ENCODE data around the gene PDCD6IP. TPM values are rescaled to one million over a fixed set of nuclear protein-coding genes. Genes with fewer than 3 reads are reported as not detected.

Gene PDCD6IP
- total RNA-seq, 1 donor from 2014 or later, result 296 TPM

GRCh38 chr3:33914731-33915379 lies 116.4 kb downstream of the PDCD6IP start:
- DNase-seq (no peak), ATAC-seq (no peak)
- Histone ChIP-seq H3K9me3 (no peaks in the 10 kb centered on the region), H3K27ac (no peak overlapping the region), H3K27me3 (ENCODE audit: low read depth) (no peaks in the 10 kb centered on the region), H3K4me1 (no peaks in the 10 kb centered on the region), H3K36me3 (no peaks in the 10 kb centered on the region), H3K4me3 (no peak overlapping the region)
- TF ChIP-seq CTCF (IDR thresholded peaks at IDR 0.05), result no peak
- intact Hi-C loops (cut with DNase I), result no loop called here

GRCh38 chr3:33915796-33916546 lies 117.5 kb downstream of the PDCD6IP start:
- Histone ChIP-seq H3K27me3 (ENCODE audit: low read depth) (no peaks in the 10 kb centered on the region), H3K4me3 (no peak overlapping the region), H3K9me3 (no peaks in the 10 kb centered on the region), H3K36me3 (no peaks in the 10 kb centered on the region), H3K27ac (no peak overlapping the region), H3K4me1 (no peaks in the 10 kb centered on the region)
- peak in 1 of 2 donors; percentile 28 for ATAC-seq
- intact Hi-C loops (cut with DNase I), result no loop called here
- TF ChIP-seq CTCF (IDR thresholded peaks at IDR 0.05), result no peak
- no peak for DNase-seq

- DNase-seq (no peak), ATAC-seq (no peak)
- Histone ChIP-seq H3K4me1 (no peaks in the 10 kb centered on the region), H3K36me3 (no peaks in the 10 kb centered on the region), H3K4me3 (no peak overlapping the region), H3K27ac (no peak overlapping the region), H3K9me3 (no peaks in the 10 kb centered on the region), H3K27me3 (ENCODE audit: low read depth) (no peaks in the 10 kb centered on the region)
- intact Hi-C loops (cut with DNase I), result no loop called here
- no peak for TF ChIP-seq CTCF (IDR thresholded peaks at IDR 0.05)
Measured at GRCh38 chr3:33918126-33918756, 119.8 kb downstream of the PDCD6IP start.

Other genes with a start within 250 kb of the PDCD6IP start
- 64.3 TPM for gene CLASP2, start 80.4 kb upstream of the PDCD6IP start, total RNA-seq

Data from lower lobe of right lung (tissue), 2 donors.